OCI-LY7 (cell line): ENCODE results near the gene WDR49.

ENCODE experiments used
- CTCF ChIP-seq: fragments of 200-600 bp; sonication (generic); conservative IDR thresholded peaks from 2 replicates; pipeline ENCODE4 v1.5.1; 2014; ENCODE audit warnings: mild to moderate bottlenecking, antibody characterized with exemption, low read length, moderate library complexity, mixed read lengths
- EZH2phosphoT487 ChIP-seq: fragments of 200-600 bp; sonication (generic); IDR thresholded peaks from 2 replicates; pipeline ENCODE4 v1.6.1; 2018; ENCODE audit warnings: low read depth, borderline replicate concordance, mild to moderate bottlenecking, mixed run types, antibody characterized with exemption, low read length, moderate library complexity, mixed read lengths

GRCh38 chr3:167491621-167492020 is 162.1 kb downstream of the WDR49 start:
- TF ChIP-seq CTCF (no peak), EZH2phosphoT487 (no peak)
